ENCODE results near the gene MON1A. TPM values are rescaled to one million over a fixed set of nuclear protein-coding genes. Genes with fewer than 3 reads are reported as not detected.
"Not testable (repeated sequence)": the region's sequence is repeated elsewhere in the genome, so short reads cannot be mapped to it uniquely, and the experiment has no call there.

Gene MON1A
- total RNA-seq, 1 experiment from 2014 or later = 9.0 TPM

- TF ChIP-seq ELF1 (IDR thresholded peaks at IDR 0.05; ENCODE audit: borderline replicate concordance, low read depth) (no peak), JUND (IDR thresholded peaks at IDR 0.05) (no peak), CBX3 (IDR thresholded peaks at IDR 0.05; ENCODE audit: low read depth) (no peak), POLR2AphosphoS5 (IDR thresholded peaks at IDR 0.05; ENCODE audit: low read depth, low read length) (peak; percentile 55; the same call in 1 of the 2 replicates), SP1 (IDR thresholded peaks at IDR 0.05; ENCODE audit: low read depth) (no peak)
Measured at GRCh38 chr3:49906073-49906743, 23.4 kb downstream of the MON1A start (continued).

GRCh38 chr3:49904448-49904847, 25.2 kb downstream of the MON1A start:
- H3K27me3 ChIP-seq (ENCODE audit: insufficient read depth, low read length); intact Hi-C loops (cut with micrococcal nuclease); H3K36me3 ChIP-seq (ENCODE audit: control insufficient read depth in 1 of 2, insufficient read depth in 2 of 2, low read length in 2 of 2); H4K20me1 ChIP-seq (ENCODE audit: insufficient read depth); H3K9me2 ChIP-seq (ENCODE audit: insufficient read depth); BruUV-seq (replicated peaks); H2AFZ ChIP-seq (ENCODE audit: low read depth, low read length, poor library complexity, severe bottlenecking); DNase-seq (ENCODE audit: low read depth, low spot score); RAD21 ChIA-PET (ENCODE audit: low non-redundant PET in 1 of 2, low total read pairs in 2 of 2, uncharacterized antibody in 2 of 2, unreplicated experiment in 2 of 2); ATAC-seq; H3K9me3 ChIP-seq (ENCODE audit: control insufficient read depth in 1 of 2, insufficient read depth in 1 of 2, low read depth in 1 of 2, low read length in 2 of 2): not testable (repeated sequence)
- Histone ChIP-seq H3K4me1 (ENCODE audit: control insufficient read depth in 1 of 2, insufficient read depth in 2 of 2, low read length in 2 of 2) (peaks cover 53 to 69% of the 10 kb centered on the region in 2 experiments), H3K4me2 (ENCODE audit: low read length) (peak overlapping the region; percentile 97), H3K4me3 (replicated peaks in 1 of 2; ENCODE audit: low read depth in 1 of 2, low read length in 2 of 2) (peak overlapping the region; percentile 75 to 79), H3K27ac (ENCODE audit: low read depth, low read length) (peak overlapping the region; percentile 89), H3K79me2 (ENCODE audit: insufficient read depth, low read length) (peaks cover 55% of the 10 kb centered on the region), H3K9ac (ENCODE audit: low read length) (peak overlapping the region; percentile 96)
- ChIA-PET CTCF (interaction anchor here (1.3 to 2.7 kb wide), 3 partner anchors 25 to 101 kb away, joined by 4 to 10 read pairs (median 9); partner anchors contain the start of genes INKA1 and MON1A), POLR2A (interaction anchor here (1.4 to 3.2 kb wide), 2 partner anchors 25 to 101 kb away, joined by 3 to 12 read pairs; partner anchors contain the start of genes INKA1 and MON1A)
